Neural cell (in vitro differentiated cells): ENCODE data around the gene SPINT1.

ENCODE experiments used
- EP300 ChIP-seq: fragments of 450-650 bp; conservative IDR thresholded peaks from 2 replicates; pipeline ENCODE4 v1.6.1; 2014; ENCODE audit warnings: antibody characterized with exemption, mild to moderate bottlenecking, moderate library complexity; ENCODE audit not compliant: poor library complexity, severe bottlenecking
- MXI1 ChIP-seq: fragments of 450-650 bp; conservative IDR thresholded peaks from 2 replicates; pipeline ENCODE4 v1.6.1; 2014; ENCODE audit warnings: antibody characterized with exemption, mild to moderate bottlenecking; ENCODE audit not compliant: poor library complexity, severe bottlenecking
- TF ChIP-seq, protein P1 (sequence below): fragments of 450-650 bp; IDR thresholded peaks from 2 replicates; pipeline ENCODE4 v1.5.1; 2014; ENCODE audit warnings: antibody characterized with exemption, mild to moderate bottlenecking, moderate library complexity; ENCODE audit not compliant: poor library complexity, severe bottlenecking

DNA sequence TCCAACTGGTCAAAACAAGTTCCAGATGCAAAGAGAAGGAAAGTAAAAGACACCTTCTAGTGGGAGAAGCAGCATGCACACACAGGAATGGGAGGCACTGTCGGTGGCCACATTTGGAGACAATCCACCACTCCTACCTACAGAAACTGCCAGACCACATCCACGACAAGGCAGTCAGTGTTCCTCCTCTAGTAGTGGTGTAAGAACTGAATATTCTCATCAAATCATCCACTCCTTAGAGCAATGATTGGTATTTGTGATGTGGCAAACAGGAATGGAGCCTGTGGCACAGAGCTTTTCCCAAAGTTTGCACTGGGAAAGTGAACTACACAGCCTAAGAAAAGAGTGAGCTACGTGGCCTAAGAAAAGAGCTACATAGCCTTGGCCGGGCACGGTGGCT lies 5.1 kb upstream of the SPINT1 start:
- TF ChIP-seq, protein P1, sequence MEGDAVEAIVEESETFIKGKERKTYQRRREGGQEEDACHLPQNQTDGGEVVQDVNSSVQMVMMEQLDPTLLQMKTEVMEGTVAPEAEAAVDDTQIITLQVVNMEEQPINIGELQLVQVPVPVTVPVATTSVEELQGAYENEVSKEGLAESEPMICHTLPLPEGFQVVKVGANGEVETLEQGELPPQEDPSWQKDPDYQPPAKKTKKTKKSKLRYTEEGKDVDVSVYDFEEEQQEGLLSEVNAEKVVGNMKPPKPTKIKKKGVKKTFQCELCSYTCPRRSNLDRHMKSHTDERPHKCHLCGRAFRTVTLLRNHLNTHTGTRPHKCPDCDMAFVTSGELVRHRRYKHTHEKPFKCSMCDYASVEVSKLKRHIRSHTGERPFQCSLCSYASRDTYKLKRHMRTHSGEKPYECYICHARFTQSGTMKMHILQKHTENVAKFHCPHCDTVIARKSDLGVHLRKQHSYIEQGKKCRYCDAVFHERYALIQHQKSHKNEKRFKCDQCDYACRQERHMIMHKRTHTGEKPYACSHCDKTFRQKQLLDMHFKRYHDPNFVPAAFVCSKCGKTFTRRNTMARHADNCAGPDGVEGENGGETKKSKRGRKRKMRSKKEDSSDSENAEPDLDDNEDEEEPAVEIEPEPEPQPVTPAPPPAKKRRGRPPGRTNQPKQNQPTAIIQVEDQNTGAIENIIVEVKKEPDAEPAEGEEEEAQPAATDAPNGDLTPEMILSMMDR: no peak
- TF ChIP-seq MXI1: no peak
- TF ChIP-seq EP300: no peak
